Activated CD4-positive, alpha-beta T cell treated with anti-CD3 and anti-CD28 coated beads for 24 hours (primary cell): Measurements from ENCODE around the gene ADGRA3.
A peak's percentile ranks its signal among the peaks of the same experiment; 100 is the strongest.

Experiments used
- DNase-seq, 2 donors: peaks; one replicate each; pipeline ENCODE4 v3.0.0-alpha.2; 2020; ENCODE audit warnings: low read depth in 2 of 2

Gene ADGRA3, protein sequence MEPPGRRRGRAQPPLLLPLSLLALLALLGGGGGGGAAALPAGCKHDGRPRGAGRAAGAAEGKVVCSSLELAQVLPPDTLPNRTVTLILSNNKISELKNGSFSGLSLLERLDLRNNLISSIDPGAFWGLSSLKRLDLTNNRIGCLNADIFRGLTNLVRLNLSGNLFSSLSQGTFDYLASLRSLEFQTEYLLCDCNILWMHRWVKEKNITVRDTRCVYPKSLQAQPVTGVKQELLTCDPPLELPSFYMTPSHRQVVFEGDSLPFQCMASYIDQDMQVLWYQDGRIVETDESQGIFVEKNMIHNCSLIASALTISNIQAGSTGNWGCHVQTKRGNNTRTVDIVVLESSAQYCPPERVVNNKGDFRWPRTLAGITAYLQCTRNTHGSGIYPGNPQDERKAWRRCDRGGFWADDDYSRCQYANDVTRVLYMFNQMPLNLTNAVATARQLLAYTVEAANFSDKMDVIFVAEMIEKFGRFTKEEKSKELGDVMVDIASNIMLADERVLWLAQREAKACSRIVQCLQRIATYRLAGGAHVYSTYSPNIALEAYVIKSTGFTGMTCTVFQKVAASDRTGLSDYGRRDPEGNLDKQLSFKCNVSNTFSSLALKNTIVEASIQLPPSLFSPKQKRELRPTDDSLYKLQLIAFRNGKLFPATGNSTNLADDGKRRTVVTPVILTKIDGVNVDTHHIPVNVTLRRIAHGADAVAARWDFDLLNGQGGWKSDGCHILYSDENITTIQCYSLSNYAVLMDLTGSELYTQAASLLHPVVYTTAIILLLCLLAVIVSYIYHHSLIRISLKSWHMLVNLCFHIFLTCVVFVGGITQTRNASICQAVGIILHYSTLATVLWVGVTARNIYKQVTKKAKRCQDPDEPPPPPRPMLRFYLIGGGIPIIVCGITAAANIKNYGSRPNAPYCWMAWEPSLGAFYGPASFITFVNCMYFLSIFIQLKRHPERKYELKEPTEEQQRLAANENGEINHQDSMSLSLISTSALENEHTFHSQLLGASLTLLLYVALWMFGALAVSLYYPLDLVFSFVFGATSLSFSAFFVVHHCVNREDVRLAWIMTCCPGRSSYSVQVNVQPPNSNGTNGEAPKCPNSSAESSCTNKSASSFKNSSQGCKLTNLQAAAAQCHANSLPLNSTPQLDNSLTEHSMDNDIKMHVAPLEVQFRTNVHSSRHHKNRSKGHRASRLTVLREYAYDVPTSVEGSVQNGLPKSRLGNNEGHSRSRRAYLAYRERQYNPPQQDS (N-terminal part only)

DNA sequence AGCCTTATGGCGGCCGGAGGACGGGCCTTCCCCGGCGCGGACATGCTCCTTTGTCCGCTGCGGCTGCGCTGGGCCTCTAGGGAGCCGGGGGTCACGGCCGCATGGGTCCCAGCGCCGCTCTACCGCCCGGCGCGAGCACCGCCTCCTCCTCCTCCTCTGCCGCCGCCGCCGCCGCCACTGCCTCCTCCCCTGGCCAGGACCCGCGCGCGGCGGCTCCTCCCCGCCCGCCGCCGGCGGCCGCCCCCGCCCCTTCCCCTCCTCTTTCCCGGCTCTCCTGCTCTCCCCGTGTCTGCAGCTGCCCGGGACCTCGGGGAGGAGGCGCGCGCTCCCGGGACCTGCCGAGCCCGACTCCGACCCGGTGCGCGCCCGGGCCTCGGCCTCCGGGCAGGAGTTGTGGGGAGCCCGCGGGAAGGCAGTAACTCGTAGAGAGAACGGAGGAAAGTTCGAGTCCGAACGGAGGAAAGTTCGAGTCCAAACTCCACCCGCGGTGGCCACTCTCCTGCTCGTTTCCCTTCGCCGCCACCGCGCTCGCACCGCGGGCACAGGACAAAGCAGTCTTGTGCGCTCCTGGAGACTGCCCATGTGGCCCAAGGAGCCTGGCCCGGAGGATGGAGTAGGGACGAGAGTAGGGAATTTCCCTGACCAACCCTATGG is at the start of gene ADGRA3:
Gene ADGRA3, minus strand, starts transcription at position 179 of the 654 bp plus-strand sequence. CDS start 282 bp downstream, outside the sequence.
- peak in 1 of 2 donors; percentile 30 for DNase-seq

DNA sequence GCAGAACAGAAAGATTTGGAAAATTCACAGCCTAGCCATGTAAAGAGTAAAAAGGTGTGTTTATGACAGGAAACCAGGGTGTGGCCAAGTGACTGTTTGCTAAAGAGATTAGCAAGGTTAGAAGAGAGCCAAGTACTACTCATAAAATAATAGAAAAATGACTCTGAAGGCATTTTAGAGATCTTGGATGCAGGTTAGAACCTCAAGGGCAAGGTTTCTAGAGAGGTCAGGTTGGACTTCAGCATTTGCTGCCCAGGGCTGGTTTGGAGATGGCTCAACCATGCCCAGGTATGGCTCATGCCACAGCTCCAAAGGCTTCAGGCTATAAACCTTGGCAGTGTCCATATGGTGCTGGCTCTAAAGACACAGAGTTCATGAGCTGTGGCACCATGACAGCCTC is 40.6 kb upstream of the ADGRA3 start:
- DNase-seq, result no peak

DNA sequence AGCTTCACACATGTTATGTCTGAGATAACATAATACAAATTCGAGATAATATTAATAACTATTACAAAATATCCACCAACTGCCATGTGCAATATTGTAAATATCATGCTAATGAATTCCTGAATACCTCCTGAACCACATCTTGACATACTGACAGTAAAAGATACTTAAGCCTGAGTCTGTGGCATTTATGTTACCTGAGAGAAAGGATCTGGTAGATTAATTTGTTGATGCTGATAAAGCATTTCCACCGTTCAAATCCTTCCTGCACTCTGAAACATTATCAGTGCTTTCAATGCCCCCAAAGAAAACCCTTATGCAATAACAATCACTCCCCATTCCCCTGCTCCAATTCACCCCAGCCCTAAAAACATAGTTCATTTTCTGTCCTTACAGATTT is 38.8 kb upstream of the ADGRA3 start:
- no peak for DNase-seq

DNA sequence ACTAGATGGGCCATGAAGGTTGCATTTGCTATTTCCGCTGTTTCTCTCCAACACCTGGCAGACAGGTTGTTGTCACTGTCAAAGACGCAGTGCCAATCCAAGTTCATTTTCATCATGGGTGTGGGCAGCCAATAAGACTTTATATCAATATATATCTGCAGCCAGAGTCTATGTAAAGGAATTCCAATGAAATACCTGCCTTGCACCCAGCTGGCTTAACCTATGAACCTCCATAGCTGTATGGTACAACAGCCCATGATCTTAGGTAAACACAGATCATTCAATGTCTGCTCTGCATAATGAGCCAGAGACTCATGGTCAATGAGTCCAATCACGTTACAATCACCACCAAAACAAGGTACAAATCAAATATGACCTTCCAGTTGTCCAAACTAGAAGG is 37.7 kb upstream of the ADGRA3 start:
- no peak for DNase-seq

DNA sequence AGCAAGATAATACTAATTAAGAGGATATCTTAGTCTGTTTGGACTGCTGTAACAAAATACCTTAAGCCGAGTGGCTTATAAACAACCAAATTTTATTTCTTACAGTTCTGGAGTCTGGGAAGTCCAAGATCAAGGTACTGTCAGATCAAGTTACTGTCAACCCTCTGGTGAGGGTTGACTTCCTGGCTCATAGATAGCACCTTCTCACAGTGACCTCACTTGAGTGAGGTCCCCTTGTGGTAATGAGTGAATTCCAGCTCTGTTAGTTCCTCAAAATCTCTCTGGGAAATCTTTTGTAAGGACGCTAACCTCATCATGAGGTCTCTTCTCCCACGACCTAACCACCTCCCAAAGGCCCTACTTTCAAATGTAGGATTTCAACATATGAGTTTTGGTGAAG is 36.9 kb upstream of the ADGRA3 start:
- no peak for DNase-seq

DNA sequence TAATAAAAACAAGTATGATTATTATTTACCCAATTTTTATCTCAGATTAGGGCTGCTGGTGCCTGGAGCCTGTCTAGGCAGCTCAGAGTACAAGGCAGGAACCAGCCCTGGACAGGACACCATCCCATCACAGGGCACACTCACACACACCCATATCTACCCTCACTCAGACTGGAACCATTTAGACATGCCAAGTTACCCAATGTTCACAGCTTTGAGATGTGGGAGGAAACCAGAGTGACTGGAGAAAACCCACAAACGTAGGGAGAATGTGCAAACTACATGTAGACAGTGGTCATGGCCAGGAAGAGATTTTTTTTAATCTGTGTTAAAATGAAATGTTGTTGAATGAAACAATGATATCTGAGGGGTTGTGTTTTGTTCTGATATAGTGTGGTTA is 35.7 kb upstream of the ADGRA3 start:
- no peak for DNase-seq

DNA sequence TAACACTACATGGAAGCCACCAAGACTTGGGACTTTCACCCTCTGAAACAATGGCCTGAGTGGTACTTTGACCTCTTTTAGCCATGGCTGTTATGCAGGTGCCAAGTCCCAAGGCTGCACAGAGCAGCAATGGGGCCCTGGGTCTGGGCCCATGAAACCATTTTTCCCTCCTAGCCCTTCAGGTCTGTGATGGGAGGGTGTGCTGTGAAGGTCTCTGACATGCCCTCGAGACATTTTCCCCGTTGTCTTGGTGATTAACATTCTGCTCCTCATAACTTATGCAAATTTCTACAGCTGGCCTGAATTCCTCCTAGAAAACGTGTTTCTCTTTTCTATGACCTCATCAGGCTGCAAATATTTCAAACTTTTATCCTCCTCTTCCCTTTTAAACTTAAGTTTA is 30.4 kb upstream of the ADGRA3 start:
- DNase-seq, result no peak

DNA sequence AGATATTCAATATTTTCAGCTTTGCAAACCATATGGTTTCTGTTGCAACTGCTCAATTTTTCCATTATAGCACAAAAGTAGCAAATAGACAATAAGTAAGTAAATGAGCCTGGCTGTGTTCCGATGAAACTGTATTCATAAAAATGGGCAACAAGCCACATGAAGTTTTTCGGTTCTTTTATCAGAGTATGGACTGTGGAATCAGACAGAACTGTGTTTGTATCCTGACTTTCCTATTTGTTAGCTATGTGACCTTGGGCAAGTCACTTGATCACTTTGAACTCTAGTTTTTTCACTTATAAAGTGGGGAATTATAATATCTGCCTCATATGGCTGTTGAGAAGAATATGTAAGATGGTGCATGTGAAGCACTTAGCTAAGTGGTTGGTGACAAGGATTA is 23.4 kb upstream of the ADGRA3 start:
- DNase-seq, result no peak

DNA sequence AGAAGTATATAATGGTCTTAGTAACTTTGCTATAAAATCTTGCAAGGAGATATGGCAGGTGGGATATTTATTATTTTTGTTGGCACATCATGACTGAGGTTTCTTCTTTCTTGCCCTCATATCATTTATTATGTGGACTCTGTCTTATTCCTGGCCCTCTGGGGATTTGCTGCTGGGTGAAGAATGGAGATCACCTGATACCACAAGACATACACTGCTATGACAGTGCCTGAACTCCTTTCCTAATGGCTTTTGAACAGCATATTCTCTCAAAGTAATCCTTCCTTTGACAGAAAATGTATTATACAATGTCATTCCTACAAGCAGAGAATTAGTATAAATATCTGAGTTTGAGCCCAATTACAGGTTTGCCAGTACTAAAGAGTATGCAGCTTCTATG is 22.0 kb upstream of the ADGRA3 start:
- DNase-seq, result no peak

DNA sequence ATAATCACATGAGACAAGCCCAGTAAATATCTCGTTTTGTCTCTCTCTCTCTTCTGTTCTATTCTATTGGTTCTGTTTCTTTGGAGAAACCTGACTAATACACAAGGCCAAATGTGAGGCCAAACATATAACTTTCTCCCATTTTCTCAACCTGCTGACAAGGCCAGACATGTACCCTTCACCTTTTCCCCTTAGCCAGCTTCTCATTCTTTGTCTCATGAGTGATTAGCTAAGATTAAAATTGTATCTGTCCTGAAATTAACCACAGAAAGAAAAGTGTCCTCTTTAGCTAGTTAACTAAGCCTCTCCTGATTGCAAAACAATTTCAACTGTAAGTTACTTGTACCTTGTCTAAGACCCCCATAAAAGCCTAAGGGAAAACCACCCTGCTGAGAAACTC is 18.5 kb upstream of the ADGRA3 start:
- DNase-seq, result no peak

DNA sequence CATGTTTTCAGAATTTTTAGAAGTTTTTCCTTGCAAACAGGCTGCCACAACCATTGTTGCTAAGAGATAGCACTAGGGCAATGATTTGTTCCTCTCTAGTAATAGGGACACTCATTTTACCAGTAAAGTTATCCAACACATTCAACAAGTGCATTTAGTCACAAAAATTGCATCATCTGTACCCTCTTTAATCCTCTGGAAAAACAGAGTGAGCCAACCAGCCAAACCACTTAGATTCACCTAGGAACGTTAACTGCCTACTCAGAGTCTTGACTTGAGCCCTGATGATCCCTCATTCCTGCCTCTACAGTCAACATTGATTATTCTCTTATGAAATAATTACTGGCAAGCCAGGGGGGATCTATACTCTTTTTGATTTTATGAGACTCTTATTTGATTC is 17.0 kb upstream of the ADGRA3 start:
- no peak for DNase-seq

DNA sequence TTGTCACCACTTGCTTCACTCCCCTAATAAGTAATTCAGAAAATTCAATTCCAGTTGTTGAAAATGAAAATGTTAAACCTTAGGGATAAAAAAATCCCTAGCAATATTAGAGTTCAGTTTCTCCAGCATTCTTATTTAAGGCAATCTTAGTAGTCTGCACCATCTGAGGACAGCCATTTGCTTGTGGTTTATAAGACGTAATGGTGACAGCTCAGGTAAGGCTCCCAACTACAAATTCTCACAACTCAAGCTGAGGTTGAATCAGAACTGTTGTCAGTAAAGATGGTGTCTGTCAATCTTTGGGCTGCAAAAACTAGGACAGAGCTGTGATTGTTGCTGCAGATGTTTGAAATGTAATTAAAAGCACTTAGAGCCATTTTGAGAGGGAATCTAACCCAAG is 16.3 kb upstream of the ADGRA3 start:
- no peak for DNase-seq

DNA sequence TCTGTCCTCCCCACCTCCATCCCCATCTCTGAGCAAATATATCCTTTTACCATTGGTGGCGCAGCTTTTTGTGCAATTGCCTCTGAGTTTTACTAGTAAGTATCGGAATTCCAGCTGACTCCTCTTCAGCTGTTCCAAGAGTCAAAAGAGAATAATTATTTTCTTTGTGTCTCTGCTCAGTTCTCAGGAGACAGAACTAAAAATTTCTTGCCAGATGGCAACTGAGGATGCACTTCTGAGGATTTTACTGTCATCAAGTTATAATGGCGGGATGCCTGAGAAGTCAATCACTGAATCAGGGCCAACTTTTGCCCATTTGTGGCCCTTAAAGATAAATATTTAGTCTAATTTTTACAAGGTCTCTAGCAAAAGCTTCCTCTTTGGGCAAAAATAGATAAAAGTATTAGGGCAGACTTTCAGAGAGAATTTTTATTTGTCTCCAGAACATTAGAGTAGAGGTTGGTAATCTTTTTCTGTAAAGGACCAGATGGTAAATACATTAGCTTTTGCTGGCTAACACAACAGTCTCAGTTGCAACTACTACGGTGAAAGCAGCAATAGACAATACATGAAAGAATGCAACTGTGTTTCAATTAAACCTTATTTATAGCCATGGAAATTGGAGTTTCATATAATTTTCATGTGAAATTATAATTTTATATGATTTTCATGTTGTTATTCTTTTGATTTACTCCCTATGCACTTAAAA is 15.6 kb upstream of the ADGRA3 start:
- no peak for DNase-seq

DNA sequence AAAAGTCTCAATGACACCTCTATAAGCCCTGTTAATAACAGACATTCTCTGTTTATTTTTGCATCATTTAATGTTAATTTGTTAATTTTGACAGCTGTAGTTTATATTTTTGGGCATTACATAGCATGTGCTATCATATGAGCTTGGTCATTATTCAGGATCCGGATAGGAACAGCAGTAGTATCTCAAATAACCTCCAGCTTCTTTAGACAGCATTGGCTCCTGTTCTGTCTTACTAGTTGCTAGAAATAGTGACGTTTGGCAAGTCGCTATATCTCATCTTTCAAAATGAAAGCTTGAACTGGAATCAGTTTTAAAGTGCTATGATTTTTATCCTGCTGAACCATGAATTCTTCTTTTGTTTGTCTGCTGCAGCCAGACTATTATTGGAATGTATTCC is 9.0 kb upstream of the ADGRA3 start:
- no peak for DNase-seq

DNA sequence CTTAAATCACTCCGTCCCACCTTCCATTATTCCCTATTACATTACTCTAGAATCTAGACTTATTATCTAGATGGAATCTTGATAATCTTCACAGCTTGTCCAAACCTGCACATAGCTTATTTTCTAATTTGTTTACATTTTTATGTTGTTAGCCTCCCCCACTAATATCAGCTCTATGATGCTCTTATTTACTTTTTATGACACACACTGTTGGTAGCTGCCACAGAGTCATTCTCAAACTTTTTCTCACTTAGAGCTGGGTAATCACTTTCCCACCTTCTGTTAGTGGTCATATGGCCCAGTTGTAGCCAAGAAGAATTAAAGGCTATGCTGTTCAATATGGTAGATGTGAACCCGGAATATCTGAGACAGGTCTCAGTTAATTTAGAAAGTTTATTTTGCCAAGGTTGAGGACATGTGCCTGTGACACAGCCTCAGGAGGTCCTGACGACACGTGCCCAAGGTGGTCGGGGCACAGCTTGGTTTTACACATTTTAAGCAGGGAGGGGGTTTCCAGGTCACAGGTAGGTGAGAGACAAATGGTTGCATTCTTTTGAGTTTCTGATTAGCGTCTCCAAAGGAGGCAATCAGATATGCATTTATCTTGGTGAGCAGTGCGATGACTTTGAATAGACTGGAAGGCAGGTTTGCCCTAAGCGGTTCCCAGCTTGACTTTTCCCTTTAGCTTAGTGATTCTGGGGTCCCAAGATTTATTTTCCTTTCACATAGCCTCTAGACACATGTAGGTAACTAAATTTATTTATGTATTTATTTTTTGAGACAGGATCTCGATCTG is 7.0 kb upstream of the ADGRA3 start:
- DNase-seq, result no peak

DNA sequence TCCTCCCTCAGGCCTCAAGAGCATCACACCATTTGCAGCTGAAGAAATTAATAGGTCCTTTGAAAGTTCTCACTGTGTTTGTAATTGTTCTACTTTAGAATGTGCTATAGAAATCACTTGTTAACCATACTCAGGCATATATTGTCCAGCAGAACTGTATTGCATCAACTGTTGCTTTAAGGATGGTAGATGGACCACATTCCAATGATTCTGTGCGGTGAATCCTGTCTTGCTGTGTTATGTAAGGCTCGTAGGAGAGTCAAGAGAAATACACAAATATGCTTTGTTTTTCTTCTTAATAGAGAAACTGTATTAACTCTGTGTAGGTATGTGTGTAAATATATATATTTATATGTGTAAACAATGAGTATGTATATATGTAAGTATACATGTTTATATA is 6.3 kb upstream of the ADGRA3 start:
- no peak for DNase-seq

DNA sequence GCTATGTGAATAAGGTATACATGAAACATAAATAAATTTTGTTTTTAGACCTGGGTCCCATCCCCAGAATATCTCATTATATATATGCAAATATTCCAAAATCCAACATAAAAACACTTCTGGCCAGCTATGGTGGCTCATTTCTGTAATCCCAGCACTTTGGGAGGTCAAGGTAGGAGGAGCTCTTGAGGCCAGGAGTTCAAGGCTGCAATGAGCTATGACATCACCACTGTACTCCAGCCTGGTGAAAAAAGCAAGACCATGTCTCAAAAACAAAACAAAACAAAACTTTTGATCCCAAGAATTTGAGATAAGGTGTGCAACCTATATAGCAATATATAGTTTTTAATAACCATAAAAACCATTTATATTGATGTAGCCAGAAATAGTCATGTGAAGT is 5.4 kb upstream of the ADGRA3 start:
- no peak for DNase-seq

DNA sequence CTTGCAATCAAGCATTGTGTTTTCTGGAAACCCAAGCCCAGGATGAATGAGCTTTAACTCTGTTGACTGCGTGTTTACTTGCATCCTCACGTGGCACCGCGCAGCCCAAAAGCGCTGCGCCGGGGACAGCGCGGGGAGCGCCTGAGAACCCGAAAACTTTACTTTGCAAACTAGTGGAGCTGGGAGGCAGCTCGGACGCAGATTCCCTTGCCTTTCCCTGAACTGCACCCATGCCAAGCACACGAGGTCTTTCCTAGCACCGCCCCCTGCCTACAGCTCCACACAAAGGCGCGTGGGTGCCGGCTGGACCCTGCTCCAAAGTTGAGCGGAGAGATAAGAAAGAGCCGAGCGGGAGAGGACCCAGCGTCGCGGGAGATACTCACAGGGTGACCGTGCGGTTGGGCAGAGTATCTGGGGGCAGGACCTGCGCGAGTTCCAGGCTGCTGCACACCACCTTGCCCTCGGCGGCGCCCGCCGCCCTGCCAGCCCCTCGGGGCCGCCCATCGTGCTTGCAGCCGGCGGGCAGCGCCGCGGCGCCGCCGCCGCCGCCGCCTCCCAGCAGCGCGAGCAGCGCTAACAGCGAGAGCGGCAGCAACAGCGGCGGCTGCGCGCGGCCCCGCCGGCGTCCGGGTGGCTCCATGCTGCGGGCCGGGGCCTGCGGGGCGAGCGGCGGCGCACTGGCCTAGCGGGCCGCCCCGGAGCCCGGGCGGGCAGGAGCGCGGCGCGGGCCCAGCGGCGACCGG is 550 bp downstream of the ADGRA3 start:
- peak in 1 of 2 donors; percentile 22 for DNase-seq

DNA sequence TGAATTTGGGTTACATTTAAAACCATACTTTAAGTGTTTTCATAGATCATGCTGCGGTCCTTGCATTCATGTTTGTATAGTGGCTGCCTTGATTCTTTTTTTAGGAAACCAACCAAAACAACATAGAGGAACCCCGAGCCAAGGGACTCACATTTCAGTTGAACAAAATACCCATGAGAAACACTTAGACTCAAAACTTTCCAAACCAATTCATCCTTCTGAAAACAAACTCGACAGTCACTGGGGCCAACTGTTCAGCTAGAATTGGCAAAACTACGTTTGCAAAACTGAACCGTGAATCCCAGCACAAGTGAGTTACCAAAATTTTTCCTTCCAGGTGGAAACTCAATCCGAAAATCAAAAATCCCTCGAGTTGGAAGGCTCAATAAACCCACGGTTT is 1.4 kb downstream of the ADGRA3 start:
- no peak for DNase-seq

DNA sequence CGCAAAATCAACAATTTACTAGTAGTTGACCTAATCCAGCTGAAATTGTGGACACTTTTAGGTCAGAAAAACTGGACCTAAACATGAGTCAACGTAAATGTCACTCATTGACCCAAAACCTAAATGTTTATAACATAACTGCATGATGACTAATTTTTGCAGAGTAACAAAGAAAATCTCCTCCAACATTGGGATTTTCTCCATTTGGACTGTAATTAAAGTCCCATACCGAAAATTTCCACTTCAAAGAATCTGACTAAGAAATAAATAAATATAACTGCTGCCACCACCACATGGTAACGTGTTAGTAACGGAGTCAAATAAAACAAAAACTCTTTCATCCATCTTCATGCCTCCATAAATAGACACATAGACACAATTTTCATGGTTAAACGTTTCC is 1.9 kb downstream of the ADGRA3 start:
- DNase-seq, result no peak
